Fibroblast of lung (primary cell): Measurements from ENCODE around the gene BLCAP. TPM values are rescaled to one million over a fixed set of nuclear protein-coding genes. Genes with fewer than 3 reads are reported as not detected.

ENCODE experiments used
- DNase-seq, 2 donors: peaks; one replicate each; pipeline versions ENCODE4 v3.0.0 to v3.0.0-alpha.2; 2010; ENCODE audit warnings: low read depth in 2 of 2
- H2AFZ ChIP-seq: 2 replicates; pipeline ENCODE4 v1.5.1; 2012; ENCODE audit warnings: low read length, control low read depth, inconsistent platforms
- H3K27ac ChIP-seq: 2 replicates; pipeline ENCODE4 v1.5.1; 2011; ENCODE audit warnings: low read length, control low read depth; ENCODE audit not compliant: insufficient read depth
- H3K27me3 ChIP-seq: 2 replicates; pipeline ENCODE4 v1.5.1; 2011; ENCODE audit warnings: mild to moderate bottlenecking, low read length; ENCODE audit not compliant: control insufficient read depth, insufficient read depth
- H3K36me3 ChIP-seq: 2 replicates; pipeline ENCODE4 v1.5.1; 2011; ENCODE audit warnings: low read length; ENCODE audit not compliant: control insufficient read depth, insufficient read depth
- H3K4me1 ChIP-seq: 2 replicates; pipeline ENCODE4 v1.5.1; 2011; ENCODE audit warnings: low read length; ENCODE audit not compliant: control insufficient read depth, insufficient read depth; ENCODE audit errors: extremely low read depth
- H3K4me2 ChIP-seq: 2 replicates; pipeline ENCODE4 v1.5.1; 2011; ENCODE audit warnings: low read length, control low read depth; ENCODE audit not compliant: insufficient read depth; ENCODE audit errors: extremely low read depth
- H3K4me3 ChIP-seq, 4 experiments: fragments of 200-600 bp in 1 of 4; sonication (generic) in 1 of 4; replicated peaks in 1 of 4; 2 replicates each; pipeline ENCODE4 v1.5.1; 2011 to 2016; ENCODE audit warnings: low read length in 4 of 4, low read depth in 3 of 4, mild to moderate bottlenecking in 3 of 4, control low read depth in 2 of 4, inconsistent platforms in 1 of 4, mixed read lengths in 1 of 4; ENCODE audit not compliant: insufficient read depth in 1 of 4; ENCODE audit errors: control extremely low read depth in 1 of 4
- H3K79me2 ChIP-seq: 2 replicates; pipeline ENCODE4 v1.5.1; 2012; ENCODE audit warnings: mild to moderate bottlenecking, low read length, inconsistent platforms; ENCODE audit not compliant: control insufficient read depth, insufficient read depth
- H3K9ac ChIP-seq: 2 replicates; pipeline ENCODE4 v1.5.1; 2011; ENCODE audit warnings: mild to moderate bottlenecking, low read length, control low read depth; ENCODE audit not compliant: insufficient read depth
- H3K9me3 ChIP-seq: 2 replicates; pipeline ENCODE4 v1.5.1; 2012; ENCODE audit warnings: low read depth, low read length; ENCODE audit not compliant: control insufficient read depth, insufficient read depth
- H4K20me1 ChIP-seq: 2 replicates; pipeline ENCODE4 v1.5.1; 2011; ENCODE audit warnings: low read length; ENCODE audit not compliant: control insufficient read depth, insufficient read depth; ENCODE audit errors: extremely low read depth
- CTCF ChIP-seq, 2 donors: IDR thresholded peaks in 1 of 2; conservative IDR thresholded peaks in 1 of 2; 1 replicate in 1 of 2; 2 replicates in 1 of 2; pipeline ENCODE4 v1.5.1; 2011 to 2012; ENCODE audit warnings: low read length in 2 of 2, control low read depth in 1 of 2, inconsistent platforms in 1 of 2, low read depth in 1 of 2, mild to moderate bottlenecking in 1 of 2
- EZH2 ChIP-seq: IDR thresholded peaks from 2 replicates; pipeline ENCODE4 v1.5.1; 2012; ENCODE audit warnings: low read length, control low read depth, mild to moderate bottlenecking; ENCODE audit errors: missing control alignments
- polyA plus RNA-seq, 2 donors: library from polyadenylated mRNA; depleted of rRNA in 1 of 2; stranded (reverse) in 1 of 2; unstranded in 1 of 2; fragments of >200 nt; gene quantifications; 2 replicates each; pipeline ENCODE4 v1.2.1, GENCODE V29; 2011 to 2012; ENCODE audit warnings: missing spikeins in 1 of 2
- total RNA-seq: library from RNA; depleted of rRNA; stranded (reverse); fragments of >200 nt; gene quantifications from 2 replicates; pipeline ENCODE4 v1.2.1, GENCODE V29; 2014

BLCAP gene
- total and polyA plus RNA-seq, 2 donors (not counting 1 experiment from before 2014, with no cell fraction given), result 31.0 to 83.1 TPM

GRCh38 chr20:37484331-37484730, 43.3 kb downstream of the BLCAP start:
- H3K27me3 ChIP-seq, result peaks cover 25% of the 10 kb centered on the region

GRCh38 chr20:37481610-37482009, 46.1 kb downstream of the BLCAP start:
- H3K79me2 ChIP-seq, result no peaks in the 10 kb centered on the region
- no peak overlapping the region for H3K27ac ChIP-seq
- no peak for TF ChIP-seq EZH2
- no peak for TF ChIP-seq CTCF (conservative IDR thresholded peaks at IDR 0.05 in 1 of 2, IDR thresholded peaks at IDR 0.05 in 1 of 2; ENCODE audit: low read depth in 1 of 2, low read length in 2 of 2)
- H3K4me3 ChIP-seq, result no peak overlapping the region
- no peaks in the 10 kb centered on the region for H3K4me1 ChIP-seq
- H2AFZ ChIP-seq, result no peak overlapping the region
- no peak for DNase-seq
- peaks cover 26% of the 10 kb centered on the region for H3K27me3 ChIP-seq
- no peaks in the 10 kb centered on the region for H3K36me3 ChIP-seq
- H3K9ac ChIP-seq, result no peak overlapping the region
- no peaks in the 10 kb centered on the region for H3K9me3 ChIP-seq
- H4K20me1 ChIP-seq, result no peaks in the 10 kb centered on the region
- H3K4me2 ChIP-seq, result no peak overlapping the region

More at GRCh38 chr20:37484331-37484730, 43.3 kb downstream of the BLCAP start:
- Histone ChIP-seq H3K9ac (no peak overlapping the region), H3K4me3 (no peak overlapping the region), H3K27ac (no peak overlapping the region), H3K9me3 (no peaks in the 10 kb centered on the region), H3K36me3 (no peaks in the 10 kb centered on the region), H3K4me1 (no peaks in the 10 kb centered on the region), H4K20me1 (no peaks in the 10 kb centered on the region), H2AFZ (no peak overlapping the region), H3K79me2 (no peaks in the 10 kb centered on the region), H3K4me2 (no peak overlapping the region)
- TF ChIP-seq CTCF (conservative IDR thresholded peaks at IDR 0.05 in 1 of 2, IDR thresholded peaks at IDR 0.05 in 1 of 2; ENCODE audit: low read depth in 1 of 2, low read length in 2 of 2) (no peak), EZH2 (no peak)
- no peak for DNase-seq

- no peaks in the 10 kb centered on the region for H3K79me2 ChIP-seq
- TF ChIP-seq CTCF (conservative IDR thresholded peaks at IDR 0.05 in 1 of 2, IDR thresholded peaks at IDR 0.05 in 1 of 2; ENCODE audit: low read depth in 1 of 2, low read length in 2 of 2) (no peak), EZH2 (no peak)
- peaks cover 26% of the 10 kb centered on the region for H3K27me3 ChIP-seq
- no peak overlapping the region for H3K27ac ChIP-seq
- no peaks in the 10 kb centered on the region for H3K9me3 ChIP-seq
- no peak overlapping the region for H3K4me3 ChIP-seq
- DNase-seq, result no peak
- no peaks in the 10 kb centered on the region for H3K36me3 ChIP-seq
- no peak overlapping the region for H3K9ac ChIP-seq
- H3K4me2 ChIP-seq, result no peak overlapping the region
- no peak overlapping the region for H2AFZ ChIP-seq
- no peaks in the 10 kb centered on the region for H4K20me1 ChIP-seq
- no peaks in the 10 kb centered on the region for H3K4me1 ChIP-seq
These were observed 46.8 kb downstream of the BLCAP start for GRCh38 chr20:37480919-37481318.
